K562 (cell line): ENCODE results near the gene LRIT1. TPM values are rescaled to one million over a fixed set of nuclear protein-coding genes. Genes with fewer than 3 reads are reported as not detected.

Experiments used
- CAMTA2 ChIP-seq: fragments of 250-450 bp; sonication (Bioruptor Pico); conservative IDR thresholded peaks from 2 replicates; pipeline ENCODE4 v1.5.1; 2022
- COPS2 ChIP-seq: fragments of 450-650 bp; conservative IDR thresholded peaks from 2 replicates; pipeline ENCODE4 v1.6.1; 2016; ENCODE audit warnings: mild to moderate bottlenecking, moderate library complexity
- FOXO4 ChIP-seq: fragments of 450-650 bp; formaldehyde crosslinking; IDR thresholded peaks from 2 replicates; pipeline ENCODE4 v1.4.0; 2020; ENCODE audit warnings: mild to moderate bottlenecking, moderate library complexity
- LARP7 ChIP-seq: fragments of 450-650 bp; IDR thresholded peaks from 2 replicates; pipeline ENCODE4 v1.6.1; 2016
- MCM3 ChIP-seq: fragments of 450-650 bp; IDR thresholded peaks from 2 replicates; pipeline ENCODE4 v1.6.1; 2016
- MECOM ChIP-seq: fragments of 250-450 bp; sonication (Bioruptor Pico); IDR thresholded peaks from 2 replicates; pipeline ENCODE4 v1.8.0; 2022; ENCODE audit warnings: inconsistent platforms
- MED1 ChIP-seq: sonication (generic); formaldehyde crosslinking; IDR thresholded peaks from 2 replicates; pipeline ENCODE4 v1.8.1; 2023; ENCODE audit warnings: missing genetic modification reagents, borderline replicate concordance
- MYC ChIP-seq, 2 experiments: fragments of 250-450 bp in 1 of 2; sonication (Bioruptor Pico) in 1 of 2; IDR thresholded peaks; 2 replicates each; pipeline versions ENCODE4 v1.5.1 to v1.6.1; 2012 to 2021; ENCODE audit warnings: low read depth in 2 of 2, borderline replicate concordance in 1 of 2, improper control_type of control experiment in 1 of 2, low read length in 1 of 2, mild to moderate bottlenecking in 1 of 2, moderate library complexity in 1 of 2
- PHB2 ChIP-seq: fragments of 450-650 bp; IDR thresholded peaks from 2 replicates; pipeline ENCODE4 v1.6.1; 2017; ENCODE audit warnings: low read depth
- ZNF395 ChIP-seq: fragments of 200-800 bp; sonication (Bioruptor generic); IDR thresholded peaks from 2 replicates; pipeline ENCODE4 v1.6.1; 2017; ENCODE audit warnings: missing genetic modification characterization, missing compliant biosample characterization
- ZNF444 ChIP-seq: fragments of 250-450 bp; sonication (Bioruptor Pico); IDR thresholded peaks from 2 replicates; pipeline ENCODE4 v1.4.0; 2020; ENCODE audit warnings: mild to moderate bottlenecking, moderate library complexity
- ZNF507 ChIP-seq: conservative IDR thresholded peaks from 2 replicates; pipeline ENCODE4 v1.6.1; 2017; ENCODE audit warnings: missing genetic modification characterization, missing compliant biosample characterization
- ZNF586 ChIP-seq: fragments of 450-650 bp; formaldehyde crosslinking; conservative IDR thresholded peaks from 2 replicates; pipeline ENCODE4 v1.4.0; 2020; ENCODE audit warnings: mild to moderate bottlenecking, moderate library complexity
- polyA plus RNA-seq, 8 experiments: library from polyadenylated mRNA; depleted of rRNA in 4 of 8; stranded (reverse) in 5 of 8; unstranded in 3 of 8; fragments of >200 nt; fragmentation: Nextera tagmentation in 2 of 8; fragmentation: Illumina TruSeq in 1 of 8; extraction: Ambion mirVana in 2 of 8; extraction: Trizol in 1 of 8; gene quantifications; 2 replicates each; pipeline versions ENCODE4 v1.2.1 to v1.2.3, GENCODE V29; 2011 to 2014; ENCODE audit warnings: inconsistent platforms in 1 of 8, missing spikeins in 1 of 8
- total RNA-seq, 7 experiments: library from RNA; depleted of rRNA in 6 of 7; stranded (reverse); fragments of >200 nt in 6 of 7; fragmentation: Illumina TruSeq in 2 of 7; extraction: Trizol in 2 of 7; gene quantifications; 2 replicates each; pipeline versions ENCODE4 v1.2.1 to v1.2.3, GENCODE V29; 2011 to 2021; ENCODE audit warnings: low replicate concordance in 1 of 7
- TF ChIP-seq, protein P1 (sequence below), 2 experiments: IDR thresholded peaks; 2 replicates each; pipeline ENCODE4 v1.6.1; 2012; ENCODE audit warnings: improper control_type of control experiment in 2 of 2, low read depth in 2 of 2, low read length in 2 of 2, borderline replicate concordance in 1 of 2
- TF ChIP-seq, protein P2 (sequence below): fragments of 250-450 bp; sonication (Bioruptor Pico); IDR thresholded peaks from 2 replicates; pipeline ENCODE4 v1.5.0; 2021; ENCODE audit warnings: mild to moderate bottlenecking, borderline replicate concordance
- TF ChIP-seq, protein P3 (sequence below): fragments of 450-650 bp; conservative IDR thresholded peaks from 2 replicates; pipeline ENCODE4 v1.6.1; 2016; ENCODE audit warnings: missing genetic modification characterization, low read depth, mild to moderate bottlenecking, control low read depth, missing compliant biosample characterization

Gene LRIT1
- total and polyA plus RNA-seq, 9 of the 15 experiments (the other 6 are each of a cell fraction or from before 2014, with no cell fraction given): not detected

DNA sequence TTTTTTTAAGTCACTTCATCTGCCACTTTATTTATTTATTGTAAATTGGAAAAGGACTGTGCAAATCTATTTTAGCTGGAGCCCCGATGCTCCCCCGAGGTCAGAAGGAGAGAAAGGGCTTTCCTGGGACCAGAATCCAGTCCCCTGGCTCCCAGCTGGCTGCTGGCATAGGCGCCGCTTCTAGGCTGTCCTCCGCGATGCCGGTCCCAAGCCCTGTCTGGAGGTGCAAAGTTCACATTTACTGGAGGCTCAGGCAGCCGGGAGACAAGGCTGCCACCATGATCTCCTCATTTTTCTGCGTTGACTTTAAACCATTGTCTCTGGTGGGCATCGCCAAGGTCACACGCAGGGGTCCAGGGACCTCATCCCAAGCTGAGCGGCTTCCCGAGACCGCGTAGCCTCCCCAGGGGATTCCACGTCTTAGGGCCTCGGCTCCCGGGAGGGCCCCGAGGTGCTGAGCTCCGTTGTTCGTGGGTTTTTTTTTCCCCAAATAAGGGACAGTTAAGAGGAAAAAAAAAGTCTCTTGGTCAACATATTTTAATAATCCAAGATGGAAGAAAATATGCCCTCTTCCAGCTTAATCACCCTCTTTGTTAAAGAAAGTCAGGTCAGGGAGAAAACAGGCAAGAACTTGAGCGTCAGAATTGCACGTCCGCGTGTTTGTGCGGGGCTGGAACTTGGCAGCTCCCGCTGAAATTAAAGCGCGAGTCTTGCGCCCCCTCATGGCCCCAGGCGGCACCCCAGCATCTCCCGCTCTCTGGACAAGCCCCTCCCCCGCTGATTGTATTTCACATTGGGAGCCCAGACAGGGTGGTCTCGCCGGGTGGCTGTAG, 15.4 kb upstream of the LRIT1 start (continued):
- TF ChIP-seq, protein P1, sequence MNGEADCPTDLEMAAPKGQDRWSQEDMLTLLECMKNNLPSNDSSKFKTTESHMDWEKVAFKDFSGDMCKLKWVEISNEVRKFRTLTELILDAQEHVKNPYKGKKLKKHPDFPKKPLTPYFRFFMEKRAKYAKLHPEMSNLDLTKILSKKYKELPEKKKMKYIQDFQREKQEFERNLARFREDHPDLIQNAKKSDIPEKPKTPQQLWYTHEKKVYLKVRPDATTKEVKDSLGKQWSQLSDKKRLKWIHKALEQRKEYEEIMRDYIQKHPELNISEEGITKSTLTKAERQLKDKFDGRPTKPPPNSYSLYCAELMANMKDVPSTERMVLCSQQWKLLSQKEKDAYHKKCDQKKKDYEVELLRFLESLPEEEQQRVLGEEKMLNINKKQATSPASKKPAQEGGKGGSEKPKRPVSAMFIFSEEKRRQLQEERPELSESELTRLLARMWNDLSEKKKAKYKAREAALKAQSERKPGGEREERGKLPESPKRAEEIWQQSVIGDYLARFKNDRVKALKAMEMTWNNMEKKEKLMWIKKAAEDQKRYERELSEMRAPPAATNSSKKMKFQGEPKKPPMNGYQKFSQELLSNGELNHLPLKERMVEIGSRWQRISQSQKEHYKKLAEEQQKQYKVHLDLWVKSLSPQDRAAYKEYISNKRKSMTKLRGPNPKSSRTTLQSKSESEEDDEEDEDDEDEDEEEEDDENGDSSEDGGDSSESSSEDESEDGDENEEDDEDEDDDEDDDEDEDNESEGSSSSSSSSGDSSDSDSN (IDR thresholded peaks at IDR 0.05; ENCODE audit: borderline replicate concordance in 1 of 2, low read depth in 2 of 2, low read length in 2 of 2): no peak
- TF ChIP-seq MECOM (CRISPR knock-in tag) (no peak), COPS2 (no peak), MYC (IDR thresholded peaks at IDR 0.05; ENCODE audit: low read depth, low read length) (peak; percentile 64), MYC (CRISPR knock-in tag; IDR thresholded peaks at IDR 0.05; ENCODE audit: borderline replicate concordance, low read depth) (no peak), MED1 (CRISPR knock-in tag) (no peak), MCM3 (no peak), ZNF507 (tag) (no peak), CAMTA2 (CRISPR knock-in tag) (no peak), ZNF444 (CRISPR knock-in tag) (no peak), ZNF395 (CRISPR knock-in tag) (no peak), PHB2 (no peak), LARP7 (no peak), FOXO4 (no peak), ZNF586 (no peak)
- TF ChIP-seq, protein P2, sequence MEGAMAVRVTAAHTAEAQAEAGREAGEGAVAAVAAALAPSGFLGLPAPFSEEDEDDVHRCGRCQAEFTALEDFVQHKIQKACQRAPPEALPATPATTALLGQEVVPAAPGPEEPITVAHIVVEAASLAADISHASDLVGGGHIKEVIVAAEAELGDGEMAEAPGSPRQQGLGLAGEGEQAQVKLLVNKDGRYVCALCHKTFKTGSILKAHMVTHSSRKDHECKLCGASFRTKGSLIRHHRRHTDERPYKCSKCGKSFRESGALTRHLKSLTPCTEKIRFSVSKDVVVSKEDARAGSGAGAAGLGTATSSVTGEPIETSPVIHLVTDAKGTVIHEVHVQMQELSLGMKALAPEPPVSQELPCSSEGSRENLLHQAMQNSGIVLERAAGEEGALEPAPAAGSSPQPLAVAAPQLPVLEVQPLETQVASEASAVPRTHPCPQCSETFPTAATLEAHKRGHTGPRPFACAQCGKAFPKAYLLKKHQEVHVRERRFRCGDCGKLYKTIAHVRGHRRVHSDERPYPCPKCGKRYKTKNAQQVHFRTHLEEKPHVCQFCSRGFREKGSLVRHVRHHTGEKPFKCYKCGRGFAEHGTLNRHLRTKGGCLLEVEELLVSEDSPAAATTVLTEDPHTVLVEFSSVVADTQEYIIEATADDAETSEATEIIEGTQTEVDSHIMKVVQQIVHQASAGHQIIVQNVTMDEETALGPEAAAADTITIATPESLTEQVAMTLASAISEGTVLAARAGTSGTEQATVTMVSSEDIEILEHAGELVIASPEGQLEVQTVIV: no peak
- TF ChIP-seq, protein P3, sequence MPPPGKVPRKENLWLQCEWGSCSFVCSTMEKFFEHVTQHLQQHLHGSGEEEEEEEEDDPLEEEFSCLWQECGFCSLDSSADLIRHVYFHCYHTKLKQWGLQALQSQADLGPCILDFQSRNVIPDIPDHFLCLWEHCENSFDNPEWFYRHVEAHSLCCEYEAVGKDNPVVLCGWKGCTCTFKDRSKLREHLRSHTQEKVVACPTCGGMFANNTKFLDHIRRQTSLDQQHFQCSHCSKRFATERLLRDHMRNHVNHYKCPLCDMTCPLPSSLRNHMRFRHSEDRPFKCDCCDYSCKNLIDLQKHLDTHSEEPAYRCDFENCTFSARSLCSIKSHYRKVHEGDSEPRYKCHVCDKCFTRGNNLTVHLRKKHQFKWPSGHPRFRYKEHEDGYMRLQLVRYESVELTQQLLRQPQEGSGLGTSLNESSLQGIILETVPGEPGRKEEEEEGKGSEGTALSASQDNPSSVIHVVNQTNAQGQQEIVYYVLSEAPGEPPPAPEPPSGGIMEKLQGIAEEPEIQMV: peak; percentile 77
